Measurements from ENCODE around the gene AGBL4.

Gene AGBL4

DNA sequence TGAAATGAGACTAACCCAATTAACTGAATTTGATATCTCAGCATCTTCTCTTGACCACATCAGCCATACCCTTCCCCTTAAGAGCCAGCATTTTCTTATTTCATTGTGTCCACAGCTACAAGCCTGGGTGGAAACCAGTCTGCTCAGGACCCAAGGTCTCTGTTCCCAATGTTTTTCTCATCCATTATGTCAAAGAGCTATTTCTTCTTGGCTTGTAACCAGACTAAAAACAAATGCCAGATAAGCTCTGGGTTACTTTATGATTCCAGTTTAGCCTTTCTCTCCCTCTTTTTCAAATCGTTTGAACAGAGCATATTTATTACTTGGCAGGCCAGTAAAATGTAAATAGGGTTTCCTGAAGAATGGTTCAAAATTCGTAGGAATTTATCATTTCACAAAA is 1442.5 kb downstream of the AGBL4 start:
- no peak for DNase-seq (ENCODE audit: low read depth)

- DNase-seq (ENCODE audit: low read depth), result no peak
Observed at GRCh38 chr1:48576565-48576964, 1447.2 kb downstream of the AGBL4 start.

GRCh38 chr1:48572646-48573258 is 1451.0 kb downstream of the AGBL4 start:
- peak; percentile 4 for DNase-seq (ENCODE audit: low read depth)

GRCh38 chr1:48572134-48572533 is 1451.6 kb downstream of the AGBL4 start:
- no peak for DNase-seq (ENCODE audit: low read depth)

- no peak for DNase-seq (ENCODE audit: low read depth)
Observed at GRCh38 chr1:48571303-48571987, 1452.3 kb downstream of the AGBL4 start.

GRCh38 chr1:48570568-48570967 is 1453.2 kb downstream of the AGBL4 start:
- no peak for DNase-seq (ENCODE audit: low read depth)

GRCh38 chr1:48568501-48568900 is 1455.3 kb downstream of the AGBL4 start:
- DNase-seq (ENCODE audit: low read depth), result no peak

GRCh38 chr1:48566492-48566891 is 1457.3 kb downstream of the AGBL4 start:
- no peak for DNase-seq (ENCODE audit: low read depth)

DNA sequence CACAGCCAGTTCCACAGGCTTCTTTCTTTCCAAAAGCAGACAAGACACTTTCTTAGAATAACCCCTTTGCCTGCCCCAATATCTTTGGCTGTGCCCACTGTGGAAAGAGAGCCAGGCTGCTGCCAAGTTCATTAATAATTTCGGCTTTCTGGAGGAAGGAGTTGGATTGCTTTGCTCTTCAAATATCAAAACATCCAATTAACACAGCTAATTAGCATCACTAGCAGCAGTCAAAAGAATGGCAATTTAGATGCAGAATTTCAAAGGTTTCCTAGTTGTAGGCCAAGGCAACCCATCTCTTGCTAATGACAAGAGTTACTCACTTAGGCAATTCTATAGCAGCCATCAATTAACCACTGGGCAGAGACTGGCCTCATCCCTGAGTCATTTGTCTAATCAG is 1460.7 kb downstream of the AGBL4 start:
- DNase-seq (ENCODE audit: low read depth), result no peak

DNA sequence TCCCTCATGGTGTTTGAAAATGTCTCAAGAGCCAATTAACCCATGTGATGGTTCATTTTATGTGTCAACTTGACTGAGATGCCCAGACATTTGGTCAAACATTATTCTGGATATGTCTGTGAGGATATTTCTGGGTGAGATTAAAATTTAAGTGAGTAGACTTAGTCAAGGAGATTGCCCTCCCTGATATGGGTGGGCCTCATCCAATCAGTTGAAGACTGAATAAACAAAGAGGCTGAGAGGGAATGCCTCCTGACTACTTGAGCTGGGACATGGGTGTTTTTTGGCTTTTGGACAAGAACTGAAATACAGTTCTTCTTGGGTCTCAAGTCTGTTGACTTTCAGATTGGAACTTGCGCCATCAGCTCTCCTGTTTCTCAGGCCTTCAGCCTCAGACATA is 1462.3 kb downstream of the AGBL4 start:
- DNase-seq (ENCODE audit: low read depth), result no peak

GRCh38 chr1:48560577-48560976 is 1463.2 kb downstream of the AGBL4 start:
- DNase-seq (ENCODE audit: low read depth), result no peak

- DNase-seq (ENCODE audit: low read depth), result no peak
Observed at GRCh38 chr1:48560116-48560515, 1463.6 kb downstream of the AGBL4 start.

DNA sequence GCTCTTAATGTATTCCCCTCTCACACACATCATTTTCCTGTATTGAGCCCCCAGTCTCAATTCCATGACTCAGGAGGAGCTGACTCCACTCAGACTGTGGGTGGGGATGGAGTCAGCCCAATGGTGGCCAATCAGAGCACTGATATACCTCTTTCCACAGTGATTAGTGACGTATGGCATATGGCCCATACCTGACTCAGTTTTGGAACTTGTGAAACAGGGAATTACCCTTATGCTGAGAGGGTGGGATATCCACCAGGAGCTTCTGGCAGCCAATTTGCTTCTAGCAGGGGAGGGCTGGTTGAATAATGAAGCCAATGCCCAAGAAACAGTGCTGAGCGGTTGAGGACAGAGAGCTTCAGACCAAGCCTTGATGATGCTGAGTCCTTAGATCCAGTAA is 1465.4 kb downstream of the AGBL4 start:
- no peak for DNase-seq (ENCODE audit: low read depth)

- no peak for DNase-seq (ENCODE audit: low read depth)
Observed at GRCh38 chr1:48556186-48556850, 1467.4 kb downstream of the AGBL4 start.

DNA sequence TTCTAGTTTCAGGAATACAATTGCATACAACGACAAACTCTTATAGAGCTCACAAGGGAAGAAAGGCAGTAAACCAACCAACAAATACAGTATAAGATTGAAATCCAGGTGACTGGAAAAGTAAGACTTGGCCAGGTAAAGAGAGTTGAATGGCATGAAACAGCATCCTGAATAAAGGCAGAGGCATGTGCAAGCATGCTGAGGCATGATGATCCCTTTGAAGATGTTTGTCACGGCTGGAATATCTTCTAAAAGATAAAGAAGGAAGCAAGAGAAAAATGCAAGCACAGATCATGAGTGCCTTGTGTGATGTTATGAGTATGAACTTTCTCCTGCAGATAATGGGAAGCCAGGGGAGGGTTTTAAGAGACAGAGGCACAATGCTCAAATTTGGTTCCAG is 1468.5 kb downstream of the AGBL4 start:
- DNase-seq (ENCODE audit: low read depth), result no peak

- DNase-seq (ENCODE audit: low read depth), result no peak
Observed at GRCh38 chr1:48552903-48553606, 1470.7 kb downstream of the AGBL4 start.

GRCh38 chr1:48552420-48552819 is 1471.3 kb downstream of the AGBL4 start:
- DNase-seq (ENCODE audit: low read depth), result no peak

GRCh38 chr1:48548985-48549384 is 1474.8 kb downstream of the AGBL4 start:
- no peak for DNase-seq (ENCODE audit: low read depth)

- DNase-seq (ENCODE audit: low read depth), result no peak
Observed at GRCh38 chr1:48547561-48548220, 1476.1 kb downstream of the AGBL4 start.

DNA sequence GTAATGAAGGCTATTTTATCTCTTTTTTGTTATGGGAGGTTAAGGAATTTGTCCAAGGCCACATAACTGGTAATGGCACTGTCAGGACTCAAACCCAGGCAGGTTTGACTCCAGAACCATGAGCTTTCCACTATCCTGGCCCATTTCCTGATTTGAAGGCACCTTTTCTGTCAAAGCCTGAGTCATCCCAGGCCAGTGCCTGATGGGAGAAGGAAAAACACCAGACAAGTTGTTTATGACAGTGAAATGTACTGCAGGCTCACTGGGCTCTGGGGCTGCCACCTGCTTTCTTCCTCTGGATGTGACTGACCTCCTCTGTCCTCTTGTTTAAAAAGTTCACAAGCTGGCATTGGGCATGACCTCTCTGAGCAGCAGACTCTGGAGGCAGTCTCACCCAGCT is 1479.9 kb downstream of the AGBL4 start:
- no peak for DNase-seq (ENCODE audit: low read depth)

DNA sequence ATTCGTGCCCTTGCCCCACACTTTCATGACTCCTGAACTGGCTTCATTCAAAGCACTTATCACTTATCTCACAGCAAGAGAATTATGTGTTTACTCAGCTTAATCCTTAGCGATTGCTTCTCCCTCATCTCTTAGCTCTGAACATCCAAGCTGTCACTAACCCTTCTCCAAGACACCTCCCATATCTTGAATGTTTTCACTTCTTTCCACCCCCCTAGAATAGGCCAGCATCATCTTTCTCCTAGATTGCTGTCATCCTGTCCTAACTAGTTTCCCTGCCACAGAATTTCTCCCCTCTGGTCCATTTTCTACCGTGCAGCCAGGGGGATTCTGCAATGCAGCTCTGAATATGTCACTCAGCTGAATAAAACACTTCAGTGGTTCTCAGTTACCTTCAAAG is 1483.2 kb downstream of the AGBL4 start:
- DNase-seq (ENCODE audit: low read depth), result no peak

GRCh38 chr1:48536477-48536876 is 1487.3 kb downstream of the AGBL4 start:
- DNase-seq (ENCODE audit: low read depth), result no peak
